Measurements from ENCODE around the gene RPS25.
"Not testable (repeated sequence)": the region's sequence is repeated elsewhere in the genome, so short reads cannot be mapped to it uniquely, and the experiment has no call there.

Gene RPS25

GRCh38 chr11:118971646-118972045, 46.5 kb downstream of the RPS25 start, which contains the start of gene FOXR1:
TSS of gene FOXR1 (plus strand) at chr11:118971761. CDS start at chr11:118971932, 171 bp downstream.
- Histone ChIP-seq H3K36me3 (ENCODE audit: control insufficient read depth, insufficient read depth, low read length) (no peaks in the 10 kb centered on the region), H3K79me2 (no peaks in the 10 kb centered on the region), H3K9me3 (ENCODE audit: control insufficient read depth, low read length) (no peaks in the 10 kb centered on the region), H3K9ac (no peak within 1 kb of the TSS), H2AFZ (no peak within 1 kb of the TSS), H3K4me3 (ENCODE audit: low read depth, low read length) (no peak within 1 kb of the TSS), H3K4me2 (ENCODE audit: low read length) (no peak within 1 kb of the TSS), H3K4me1 (no peaks in the 10 kb centered on the region), H3K27ac (no peak within 1 kb of the TSS), H3K27me3 (ENCODE audit: control insufficient read depth, insufficient read depth, low read length) (no peaks in the 10 kb centered on the region)
- TF ChIP-seq, protein P1, sequence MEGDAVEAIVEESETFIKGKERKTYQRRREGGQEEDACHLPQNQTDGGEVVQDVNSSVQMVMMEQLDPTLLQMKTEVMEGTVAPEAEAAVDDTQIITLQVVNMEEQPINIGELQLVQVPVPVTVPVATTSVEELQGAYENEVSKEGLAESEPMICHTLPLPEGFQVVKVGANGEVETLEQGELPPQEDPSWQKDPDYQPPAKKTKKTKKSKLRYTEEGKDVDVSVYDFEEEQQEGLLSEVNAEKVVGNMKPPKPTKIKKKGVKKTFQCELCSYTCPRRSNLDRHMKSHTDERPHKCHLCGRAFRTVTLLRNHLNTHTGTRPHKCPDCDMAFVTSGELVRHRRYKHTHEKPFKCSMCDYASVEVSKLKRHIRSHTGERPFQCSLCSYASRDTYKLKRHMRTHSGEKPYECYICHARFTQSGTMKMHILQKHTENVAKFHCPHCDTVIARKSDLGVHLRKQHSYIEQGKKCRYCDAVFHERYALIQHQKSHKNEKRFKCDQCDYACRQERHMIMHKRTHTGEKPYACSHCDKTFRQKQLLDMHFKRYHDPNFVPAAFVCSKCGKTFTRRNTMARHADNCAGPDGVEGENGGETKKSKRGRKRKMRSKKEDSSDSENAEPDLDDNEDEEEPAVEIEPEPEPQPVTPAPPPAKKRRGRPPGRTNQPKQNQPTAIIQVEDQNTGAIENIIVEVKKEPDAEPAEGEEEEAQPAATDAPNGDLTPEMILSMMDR (IDR thresholded peaks at IDR 0.05) = no peak

GRCh38 chr11:118969508-118969907, 48.6 kb downstream of the RPS25 start:
- H3K9me3 ChIP-seq (ENCODE audit: control insufficient read depth, low read length); H3K27ac ChIP-seq; H2AFZ ChIP-seq; H3K27me3 ChIP-seq (ENCODE audit: control insufficient read depth, insufficient read depth, low read length); H3K79me2 ChIP-seq; H3K4me3 ChIP-seq (ENCODE audit: low read depth, low read length); H3K4me2 ChIP-seq (ENCODE audit: low read length); H3K9ac ChIP-seq; H3K36me3 ChIP-seq (ENCODE audit: control insufficient read depth, insufficient read depth, low read length); H3K4me1 ChIP-seq: not testable (repeated sequence)

Measured in parathyroid adenoma (tissue), 2 donors.